IMR-90 (cell line): ENCODE results near the gene GPA33. TPM values are rescaled to one million over a fixed set of nuclear protein-coding genes. Genes with fewer than 3 reads are reported as not detected.

ENCODE experiments used
- ATAC-seq: fragments of 200-7000 bp; cut with Tn5 transposase; 2 replicates; pipeline ENCODE4 v1.9.1; 2020; ENCODE audit warnings: low read depth, mild to moderate bottlenecking, moderate library complexity
- BruUV-seq: library from RNA; stranded (reverse); fragments of 400-500 nt; replicated peaks from 2 replicates; lab custom pipeline; 2021; lab: Mats Ljungman, UMichigan
- CTCF ChIA-PET: fragments of 300-600 bp; formaldehyde crosslinking; extraction: SDS; loops from one replicate; lab custom pipeline; 2021; ENCODE audit warnings: antibody characterized with exemption; lab: Yijun Ruan, JAX
- POLR2A ChIA-PET: fragments of 300-600 bp; sonication (Branson Sonifier 250); formaldehyde crosslinking; loops from one replicate; lab custom pipeline; 2022; ENCODE audit warnings: antibody characterized with exemption; ENCODE audit not compliant: unreplicated experiment; lab: Charles Lee
- DNase-seq: peaks from one replicate; pipeline ENCODE4 v3.0.0; 2013
- H2AFZ ChIP-seq: replicated peaks from 2 replicates; pipeline ENCODE3; 2013; ENCODE audit warnings: low read length, mild to moderate bottlenecking; ENCODE audit not compliant: poor library complexity
- H2AK5ac ChIP-seq: 2 replicates; pipeline ENCODE4 v1.6.1; 2013; ENCODE audit warnings: low read depth, low read length, inconsistent platforms
- H2AK9ac ChIP-seq: replicated peaks from 2 replicates; pipeline ENCODE3; 2013; ENCODE audit warnings: mild to moderate bottlenecking, low read depth, low read length, moderate library complexity; ENCODE audit not compliant: poor library complexity
- H2BK120ac ChIP-seq: 2 replicates; pipeline ENCODE4 v1.6.1; 2013; ENCODE audit warnings: low read depth, low read length, inconsistent platforms
- H2BK15ac ChIP-seq: 3 replicates; pipeline ENCODE4 v1.6.1; 2013; ENCODE audit warnings: low read depth, low read length, inconsistent platforms
- H2BK20ac ChIP-seq: 2 replicates; pipeline ENCODE4 v1.6.1; 2013; ENCODE audit warnings: low read depth, mild to moderate bottlenecking, inconsistent platforms, low read length, moderate library complexity
- H2BK5ac ChIP-seq: 2 replicates; pipeline ENCODE4 v1.6.1; 2013; ENCODE audit warnings: mild to moderate bottlenecking, low read depth, low read length, inconsistent platforms; ENCODE audit not compliant: poor library complexity, severe bottlenecking
- H3K14ac ChIP-seq: replicated peaks from 2 replicates; pipeline ENCODE4 v1.6.1; 2013; ENCODE audit warnings: low read depth, low read length, inconsistent platforms
- H3K18ac ChIP-seq: 2 replicates; pipeline ENCODE4 v1.6.1; 2013; ENCODE audit warnings: low read depth, low read length, control low read depth
- H3K23ac ChIP-seq: 2 replicates; pipeline ENCODE4 v1.6.1; 2013; ENCODE audit warnings: low read depth, low read length, inconsistent platforms
- H3K27ac ChIP-seq: 2 replicates; pipeline ENCODE4 v1.5.1; 2013; ENCODE audit warnings: mild to moderate bottlenecking, control low read depth, low read length; ENCODE audit not compliant: insufficient read depth
- H3K27me3 ChIP-seq: 2 replicates; pipeline ENCODE4 v1.6.1; 2013; ENCODE audit warnings: low read length; ENCODE audit not compliant: control insufficient read depth, insufficient read depth
- H3K36me3 ChIP-seq: 2 replicates; pipeline ENCODE4 v1.6.1; 2013; ENCODE audit warnings: low read length, mixed read lengths; ENCODE audit not compliant: control insufficient read depth, insufficient read depth
- H3K4ac ChIP-seq: 2 replicates; pipeline ENCODE4 v1.6.1; 2013; ENCODE audit warnings: low read depth, low read length, inconsistent platforms
- H3K4me1 ChIP-seq: 2 replicates; pipeline ENCODE4 v1.6.1; 2013; ENCODE audit warnings: low read length, mixed read lengths; ENCODE audit not compliant: control insufficient read depth, insufficient read depth
- H3K4me2 ChIP-seq: 2 replicates; pipeline ENCODE4 v1.6.1; 2013; ENCODE audit warnings: low read depth, mild to moderate bottlenecking, control low read depth, low read length, moderate library complexity
- H3K4me3 ChIP-seq: 2 replicates; pipeline ENCODE4 v1.5.1; 2013; ENCODE audit warnings: low read depth, mild to moderate bottlenecking, control low read depth, low read length, moderate library complexity; ENCODE audit not compliant: insufficient read depth
- H3K56ac ChIP-seq: 2 replicates; pipeline ENCODE4 v1.6.1; 2013; ENCODE audit warnings: low read length, inconsistent platforms; ENCODE audit not compliant: insufficient read depth; ENCODE audit errors: extremely low read depth
- H3K79me1 ChIP-seq, 2 experiments: 2 replicates each; pipeline ENCODE4 v1.6.1; 2013; ENCODE audit warnings: low read length in 2 of 2, inconsistent platforms in 1 of 2, low read depth in 1 of 2
- H3K9ac ChIP-seq: 2 replicates; pipeline ENCODE4 v1.6.1; 2013; ENCODE audit warnings: low read depth, low read length, control low read depth
- H3K9me1 ChIP-seq: 2 replicates; pipeline ENCODE4 v1.6.1; 2013; ENCODE audit warnings: low read length, inconsistent platforms; ENCODE audit not compliant: insufficient read depth
- H3K9me3 ChIP-seq: 2 replicates; pipeline ENCODE4 v1.6.1; 2013; ENCODE audit warnings: low read length; ENCODE audit not compliant: control insufficient read depth, insufficient read depth
- H4K20me1 ChIP-seq: 2 replicates; pipeline ENCODE4 v1.6.1; 2013; ENCODE audit warnings: low read length, inconsistent platforms; ENCODE audit not compliant: insufficient read depth
- H4K5ac ChIP-seq: 2 replicates; pipeline ENCODE4 v1.6.1; 2013; ENCODE audit warnings: mild to moderate bottlenecking, low read depth, low read length, control low read depth
- H4K8ac ChIP-seq, 2 experiments: 2 replicates each; pipeline ENCODE4 v1.6.1; 2013; ENCODE audit warnings: low read depth in 2 of 2, low read length in 2 of 2, control low read depth in 1 of 2, inconsistent platforms in 1 of 2
- H4K91ac ChIP-seq: 2 replicates; pipeline ENCODE4 v1.6.1; 2013; ENCODE audit warnings: low read depth, low read length, inconsistent platforms; ENCODE audit not compliant: insufficient read depth
- BHLHE40 ChIP-seq: fragments of 150-350 bp; IDR thresholded peaks from 2 replicates; pipeline ENCODE4 v1.6.1; 2016; ENCODE audit warnings: mild to moderate bottlenecking, low read depth, low read length
- CEBPB ChIP-seq: IDR thresholded peaks from 2 replicates; pipeline ENCODE4 v1.6.1; 2012; ENCODE audit warnings: low read depth, low read length, improper control_type of control experiment
- CHD1 ChIP-seq: IDR thresholded peaks from 2 replicates; pipeline ENCODE4 v1.6.1; 2012; ENCODE audit warnings: low read depth, low read length, improper control_type of control experiment
- FOS ChIP-seq: fragments of 150-350 bp; IDR thresholded peaks from 2 replicates; pipeline ENCODE4 v1.6.1; 2016; ENCODE audit warnings: low read depth, low read length
- MAFK ChIP-seq: IDR thresholded peaks from 2 replicates; pipeline ENCODE4 v1.6.1; 2012; ENCODE audit warnings: low read depth, low read length, improper control_type of control experiment
- MAZ ChIP-seq: IDR thresholded peaks from 2 replicates; pipeline ENCODE4 v1.6.1; 2012; ENCODE audit warnings: low read depth, mild to moderate bottlenecking, low read length, improper control_type of control experiment, moderate library complexity, borderline replicate concordance
- MXI1 ChIP-seq: IDR thresholded peaks from 2 replicates; pipeline ENCODE4 v1.6.1; 2012; ENCODE audit warnings: low read depth, mild to moderate bottlenecking, low read length, moderate library complexity, borderline replicate concordance
- NFE2L2 ChIP-seq: fragments of 150-350 bp; IDR thresholded peaks from 2 replicates; pipeline ENCODE4 v1.6.1; 2016; ENCODE audit warnings: low read depth, mild to moderate bottlenecking, low read length
- POLR2A ChIP-seq: IDR thresholded peaks from 2 replicates; pipeline ENCODE4 v1.6.1; 2012; ENCODE audit warnings: mild to moderate bottlenecking, low read depth, low read length
- RAD21 ChIP-seq: IDR thresholded peaks from 2 replicates; pipeline ENCODE4 v1.6.1; 2012; ENCODE audit warnings: low read length, improper control_type of control experiment
- RCOR1 ChIP-seq: IDR thresholded peaks from 2 replicates; pipeline ENCODE4 v1.6.1; 2012; ENCODE audit warnings: mild to moderate bottlenecking, low read length, improper control_type of control experiment; ENCODE audit not compliant: insufficient replicate concordance
- RFX5 ChIP-seq: IDR thresholded peaks from 2 replicates; pipeline ENCODE4 v1.8.0; 2012; ENCODE audit warnings: low read depth, mild to moderate bottlenecking, low read length, moderate library complexity
- SMC3 ChIP-seq: fragments of 150-350 bp; IDR thresholded peaks from 2 replicates; pipeline ENCODE4 v1.6.1; 2016; ENCODE audit warnings: low read depth, mild to moderate bottlenecking, antibody characterized with exemption, low read length, moderate library complexity
- WGBS, 2 experiments: methylation state at CpG; one replicate each; pipeline versions ENCODE4 v1.1.5 to v1.1.7; 2013; ENCODE audit warnings: missing lambda C conversion rate in 2 of 2; ENCODE audit not compliant: insufficient read length in 1 of 2; ENCODE audit errors: extremely low coverage in 2 of 2; 5-methylcytosine and 5-hydroxymethylcytosine counted together
- dilution Hi-C: fragments of 300-500 bp; cut with HindIII; formaldehyde crosslinking; loops from one replicate; pipeline ENCODE4 v1.14.3; 2018; ENCODE audit warnings: low sequenced_read_pairs; ENCODE audit not compliant: unreplicated experiment
- in situ Hi-C: fragments of 300-500 bp; cut with MboI; formaldehyde crosslinking; loops from 3 replicates; pipeline ENCODE4 v1.14.3; 2019; ENCODE audit warnings: low sequenced_read_pairs, inconsistent platforms, mixed read lengths
- intact Hi-C: fragments of 100-400 bp; cut with micrococcal nuclease; formaldehyde crosslinking; loops from 2 replicates; pipeline ENCODE4 v1.10.0; 2022
- polyA plus RNA-seq, 3 experiments: library from polyadenylated mRNA; depleted of rRNA; stranded (reverse); fragments of >200 nt; gene quantifications; 2 replicates each; pipeline ENCODE4 v1.2.3, GENCODE V29; 2012; ENCODE audit warnings: low replicate concordance in 1 of 3
- total RNA-seq: library from RNA; depleted of rRNA; stranded (reverse); fragments of >200 nt; gene quantifications from 2 replicates; pipeline ENCODE4 v1.2.3, GENCODE V29; 2012
- TF ChIP-seq, protein P1 (sequence below): conservative IDR thresholded peaks from 2 replicates; pipeline ENCODE4 v1.5.1; 2012; ENCODE audit warnings: mild to moderate bottlenecking, low read depth, low read length, improper control_type of control experiment
- TF ChIP-seq, protein P2 (sequence below): fragments of 150-350 bp; IDR thresholded peaks from 2 replicates; pipeline ENCODE4 v1.6.1; 2017; ENCODE audit warnings: mild to moderate bottlenecking, antibody characterized with exemption, low read length, low read depth
- TF ChIP-seq, protein P3 (sequence below): fragments of 150-350 bp; IDR thresholded peaks from 2 replicates; pipeline ENCODE4 v1.6.1; 2016; ENCODE audit warnings: low read depth, mild to moderate bottlenecking, low read length, moderate library complexity, borderline replicate concordance

The GPA33 gene
- total and polyA plus RNA-seq, 2 of the 4 experiments (the other 2 are of a cell fraction): not detected

DNA sequence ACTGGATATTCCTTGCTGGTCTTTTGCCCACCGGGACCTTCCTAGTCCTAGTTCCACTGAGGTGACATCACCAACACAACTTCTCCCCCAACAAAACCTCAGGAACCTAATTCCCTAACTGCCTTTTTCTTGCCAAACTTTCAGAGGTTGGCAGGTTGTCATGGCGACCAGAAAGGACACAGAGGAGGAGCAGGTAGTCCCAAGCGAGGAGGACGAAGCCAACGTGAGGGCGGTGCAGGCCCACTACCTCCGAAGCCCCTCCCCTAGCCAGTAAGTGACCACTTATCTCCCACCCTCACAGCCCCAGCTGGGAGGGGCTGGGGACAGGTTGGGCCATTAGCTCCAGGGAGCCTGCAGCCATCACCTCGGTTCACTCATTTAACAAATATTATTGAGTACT is 4.5 kb upstream of the GPA33 start:
- H2BK20ac ChIP-seq: no peak overlapping the region
- H2BK120ac ChIP-seq: no peak overlapping the region
- H4K5ac ChIP-seq: no peak overlapping the region
- H4K8ac ChIP-seq: no peak overlapping the region
- no peak overlapping the region for H3K9ac ChIP-seq
- H2AK5ac ChIP-seq: no peak overlapping the region
- no peak overlapping the region for H3K4me3 ChIP-seq
- no peak overlapping the region for H4K91ac ChIP-seq
- no peak overlapping the region for H3K27ac ChIP-seq
- no peak overlapping the region for H2AK9ac ChIP-seq
- H2BK15ac ChIP-seq: no peak overlapping the region
- H3K4me1 ChIP-seq: no peaks in the 10 kb centered on the region
- H3K4me2 ChIP-seq: no peak overlapping the region
- no peak overlapping the region for H3K23ac ChIP-seq
- no peaks in the 10 kb centered on the region for H3K9me1 ChIP-seq
- no peak overlapping the region for H3K4ac ChIP-seq
- intact Hi-C loops: no loop called here
- H3K27me3 ChIP-seq: no peaks in the 10 kb centered on the region
- BruUV-seq: no TSS peak
- no peaks in the 10 kb centered on the region for H3K9me3 ChIP-seq
- H4K20me1 ChIP-seq: no peaks in the 10 kb centered on the region
- H3K79me1 ChIP-seq: no peaks in the 10 kb centered on the region
- no peaks in the 10 kb centered on the region for H3K36me3 ChIP-seq
- H3K56ac ChIP-seq: no peak overlapping the region
- no peak overlapping the region for H3K14ac ChIP-seq
- no peak overlapping the region for H2AFZ ChIP-seq
- TF ChIP-seq POLR2A (no peak), SMC3 (no peak), MAZ (no peak), CHD1 (no peak), RAD21 (no peak), NFE2L2 (no peak), RFX5 (no peak), BHLHE40 (no peak), CEBPB (no peak), MXI1 (no peak), RCOR1 (no peak), FOS (no peak), MAFK (no peak)
- TF ChIP-seq, protein P1, sequence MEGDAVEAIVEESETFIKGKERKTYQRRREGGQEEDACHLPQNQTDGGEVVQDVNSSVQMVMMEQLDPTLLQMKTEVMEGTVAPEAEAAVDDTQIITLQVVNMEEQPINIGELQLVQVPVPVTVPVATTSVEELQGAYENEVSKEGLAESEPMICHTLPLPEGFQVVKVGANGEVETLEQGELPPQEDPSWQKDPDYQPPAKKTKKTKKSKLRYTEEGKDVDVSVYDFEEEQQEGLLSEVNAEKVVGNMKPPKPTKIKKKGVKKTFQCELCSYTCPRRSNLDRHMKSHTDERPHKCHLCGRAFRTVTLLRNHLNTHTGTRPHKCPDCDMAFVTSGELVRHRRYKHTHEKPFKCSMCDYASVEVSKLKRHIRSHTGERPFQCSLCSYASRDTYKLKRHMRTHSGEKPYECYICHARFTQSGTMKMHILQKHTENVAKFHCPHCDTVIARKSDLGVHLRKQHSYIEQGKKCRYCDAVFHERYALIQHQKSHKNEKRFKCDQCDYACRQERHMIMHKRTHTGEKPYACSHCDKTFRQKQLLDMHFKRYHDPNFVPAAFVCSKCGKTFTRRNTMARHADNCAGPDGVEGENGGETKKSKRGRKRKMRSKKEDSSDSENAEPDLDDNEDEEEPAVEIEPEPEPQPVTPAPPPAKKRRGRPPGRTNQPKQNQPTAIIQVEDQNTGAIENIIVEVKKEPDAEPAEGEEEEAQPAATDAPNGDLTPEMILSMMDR: no peak
- TF ChIP-seq, protein P2, sequence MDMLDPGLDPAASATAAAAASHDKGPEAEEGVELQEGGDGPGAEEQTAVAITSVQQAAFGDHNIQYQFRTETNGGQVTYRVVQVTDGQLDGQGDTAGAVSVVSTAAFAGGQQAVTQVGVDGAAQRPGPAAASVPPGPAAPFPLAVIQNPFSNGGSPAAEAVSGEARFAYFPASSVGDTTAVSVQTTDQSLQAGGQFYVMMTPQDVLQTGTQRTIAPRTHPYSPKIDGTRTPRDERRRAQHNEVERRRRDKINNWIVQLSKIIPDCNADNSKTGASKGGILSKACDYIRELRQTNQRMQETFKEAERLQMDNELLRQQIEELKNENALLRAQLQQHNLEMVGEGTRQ: no peak
- TF ChIP-seq, protein P3, sequence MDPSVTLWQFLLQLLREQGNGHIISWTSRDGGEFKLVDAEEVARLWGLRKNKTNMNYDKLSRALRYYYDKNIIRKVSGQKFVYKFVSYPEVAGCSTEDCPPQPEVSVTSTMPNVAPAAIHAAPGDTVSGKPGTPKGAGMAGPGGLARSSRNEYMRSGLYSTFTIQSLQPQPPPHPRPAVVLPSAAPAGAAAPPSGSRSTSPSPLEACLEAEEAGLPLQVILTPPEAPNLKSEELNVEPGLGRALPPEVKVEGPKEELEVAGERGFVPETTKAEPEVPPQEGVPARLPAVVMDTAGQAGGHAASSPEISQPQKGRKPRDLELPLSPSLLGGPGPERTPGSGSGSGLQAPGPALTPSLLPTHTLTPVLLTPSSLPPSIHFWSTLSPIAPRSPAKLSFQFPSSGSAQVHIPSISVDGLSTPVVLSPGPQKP: no peak
- no peak overlapping the region for H3K18ac ChIP-seq
- no peak for ATAC-seq
- no peak for DNase-seq
- CTCF ChIA-PET: no interaction called here
- no peak overlapping the region for H2BK5ac ChIP-seq
- in situ Hi-C loops: no loop called here
- dilution Hi-C loops: no loop called here
- POLR2A ChIA-PET: no interaction called here
- no CpG with 5 or more reads among the region's 8 CpGs for WGBS, 2 experiments
